KOPT-K1 (cell line): Measurements from ENCODE around the gene NISCH.

Experiments used
- H3K27ac ChIP-seq: fragments of 200-600 bp; sonication (generic); 2 replicates; pipeline ENCODE4 v1.5.1; 2016; ENCODE audit warnings: antibody characterized with exemption, mild to moderate bottlenecking, low read depth, low read length; ENCODE audit not compliant: poor library complexity, severe bottlenecking
- H3K36me3 ChIP-seq: fragments of 200-600 bp; sonication (generic); 2 replicates; pipeline ENCODE4 v1.5.1; 2017; ENCODE audit warnings: antibody characterized with exemption, mild to moderate bottlenecking, low read length, moderate library complexity; ENCODE audit not compliant: insufficient read depth
- H3K9me3 ChIP-seq: fragments of 200-600 bp; sonication (generic); 2 replicates; pipeline ENCODE4 v1.5.1; 2017; ENCODE audit warnings: antibody characterized with exemption, low read length, mild to moderate bottlenecking; ENCODE audit not compliant: insufficient read depth, poor library complexity, severe bottlenecking

Gene NISCH

GRCh38 chr3:52432225-52432624 is 23.2 kb upstream of the NISCH start:
- no peaks in the 10 kb centered on the region for H3K9me3 ChIP-seq
- no peak overlapping the region for H3K27ac ChIP-seq
- no peaks in the 10 kb centered on the region for H3K36me3 ChIP-seq

- Histone ChIP-seq H3K27ac (no peak overlapping the region), H3K9me3 (no peaks in the 10 kb centered on the region), H3K36me3 (no peaks in the 10 kb centered on the region)
Measured at GRCh38 chr3:52432691-52433141, 22.7 kb upstream of the NISCH start.

- Histone ChIP-seq H3K9me3 (no peaks in the 10 kb centered on the region), H3K36me3 (no peaks in the 10 kb centered on the region)
Measured at GRCh38 chr3:52433328-52433995, 21.9 kb upstream of the NISCH start.

GRCh38 chr3:52433996-52434479 is 21.4 kb upstream of the NISCH start:
- H3K9me3 ChIP-seq: no peaks in the 10 kb centered on the region
- no peaks in the 10 kb centered on the region for H3K36me3 ChIP-seq
- no peak overlapping the region for H3K27ac ChIP-seq

More at GRCh38 chr3:52433328-52433995, 21.9 kb upstream of the NISCH start:
- no peak overlapping the region for H3K27ac ChIP-seq

- Histone ChIP-seq H3K27ac (no peak overlapping the region), H3K9me3 (no peaks in the 10 kb centered on the region), H3K36me3 (no peaks in the 10 kb centered on the region)
Measured at GRCh38 chr3:52434491-52435115, 20.8 kb upstream of the NISCH start.

GRCh38 chr3:52435246-52436101 is 19.9 kb upstream of the NISCH start:
- Histone ChIP-seq H3K9me3 (no peaks in the 10 kb centered on the region), H3K36me3 (no peaks in the 10 kb centered on the region), H3K27ac (no peak overlapping the region)

- Histone ChIP-seq H3K9me3 (no peaks in the 10 kb centered on the region), H3K27ac (no peak overlapping the region), H3K36me3 (no peaks in the 10 kb centered on the region)
Measured at GRCh38 chr3:52436500-52437149, 18.8 kb upstream of the NISCH start.

- Histone ChIP-seq H3K36me3 (no peaks in the 10 kb centered on the region), H3K27ac (no peak overlapping the region), H3K9me3 (no peaks in the 10 kb centered on the region)
Measured at GRCh38 chr3:52437326-52438103, 17.9 kb upstream of the NISCH start.

GRCh38 chr3:52438104-52438376 is 17.4 kb upstream of the NISCH start:
- Histone ChIP-seq H3K27ac (no peak overlapping the region), H3K9me3 (no peaks in the 10 kb centered on the region), H3K36me3 (no peaks in the 10 kb centered on the region)

- Histone ChIP-seq H3K36me3 (no peaks in the 10 kb centered on the region), H3K27ac (no peak overlapping the region), H3K9me3 (no peaks in the 10 kb centered on the region)
Measured at GRCh38 chr3:52438579-52439425, 16.6 kb upstream of the NISCH start.

- Histone ChIP-seq H3K36me3 (no peaks in the 10 kb centered on the region), H3K9me3 (no peaks in the 10 kb centered on the region)
Measured at GRCh38 chr3:52439426-52440248, 15.8 kb upstream of the NISCH start.

GRCh38 chr3:52440249-52440551 is 15.2 kb upstream of the NISCH start:
- Histone ChIP-seq H3K27ac (no peak overlapping the region), H3K9me3 (no peaks in the 10 kb centered on the region), H3K36me3 (no peaks in the 10 kb centered on the region)

More at GRCh38 chr3:52439426-52440248, 15.8 kb upstream of the NISCH start:
- H3K27ac ChIP-seq: no peak overlapping the region

- Histone ChIP-seq H3K36me3 (no peaks in the 10 kb centered on the region), H3K9me3 (no peaks in the 10 kb centered on the region), H3K27ac (no peak overlapping the region)
Measured at GRCh38 chr3:52440671-52441070, 14.7 kb upstream of the NISCH start.
